Endothelial cell (in vitro differentiated cells): ENCODE results near the gene TMEM106A. TPM values are rescaled to one million over a fixed set of nuclear protein-coding genes. Genes with fewer than 3 reads are reported as not detected.
A peak's percentile ranks its signal among the peaks of the same experiment; 100 is the strongest.

Source experiments
- DNase-seq: peaks from one replicate; pipeline ENCODE4 v3.0.0; 2021; ENCODE audit warnings: low spot score
- H3K27ac Mint-ChIP-seq: one replicate; pipeline ENCODE4 v1.8.0; 2021; ENCODE audit warnings: mixed read lengths, inconsistent platforms; ENCODE audit not compliant: unreplicated experiment
- H3K27me3 Mint-ChIP-seq: one replicate; pipeline ENCODE4 v1.8.0; 2021; ENCODE audit warnings: mild to moderate bottlenecking, moderate library complexity, mixed read lengths, inconsistent platforms; ENCODE audit not compliant: unreplicated experiment
- H3K36me3 Mint-ChIP-seq: one replicate; pipeline ENCODE4 v1.8.0; 2021; ENCODE audit warnings: mild to moderate bottlenecking, low read depth, mixed read lengths, inconsistent platforms; ENCODE audit not compliant: unreplicated experiment
- H3K4me1 Mint-ChIP-seq: one replicate; pipeline ENCODE4 v1.8.0; 2021; ENCODE audit warnings: mild to moderate bottlenecking, mixed read lengths, inconsistent platforms; ENCODE audit not compliant: unreplicated experiment
- H3K4me3 Mint-ChIP-seq: one replicate; pipeline ENCODE4 v1.8.0; 2021; ENCODE audit warnings: mild to moderate bottlenecking, mixed read lengths, inconsistent platforms; ENCODE audit not compliant: unreplicated experiment
- H3K9me3 Mint-ChIP-seq: one replicate; pipeline ENCODE4 v1.8.0; 2021; ENCODE audit warnings: mixed read lengths, inconsistent platforms; ENCODE audit not compliant: unreplicated experiment
- total RNA-seq: library from RNA; stranded (reverse); fragmentation: NEBNext Ultra II Directional; extraction: Animal tissue kit (Norgen Biotek cat#: 25700); gene quantifications from one replicate; pipeline ENCODE4 v1.2.1, GENCODE V29; 2021; ENCODE audit not compliant: unreplicated experiment
- TF ChIP-seq, protein P1 (sequence below): fragments of 200-600 bp; sonication (generic); IDR thresholded peaks from one replicate; pipeline ENCODE4 v1.5.0; 2021; ENCODE audit warnings: antibody characterized with exemption; ENCODE audit not compliant: unreplicated experiment

Gene TMEM106A
- total RNA-seq, 1 donor from 2014 or later = 14.4 TPM

- Mint-ChIP-seq H3K4me1 (peaks cover 37% of the 10 kb centered on the region), H3K36me3 (no peaks in the 10 kb centered on the region), H3K27ac (no peak within 1 kb of the TSS), H3K9me3 (no peaks in the 10 kb centered on the region), H3K4me3 (no peak within 1 kb of the TSS), H3K27me3 (peaks cover 3% of the 10 kb centered on the region)
- DNase-seq = peak; percentile 91
- TF ChIP-seq, protein P1, sequence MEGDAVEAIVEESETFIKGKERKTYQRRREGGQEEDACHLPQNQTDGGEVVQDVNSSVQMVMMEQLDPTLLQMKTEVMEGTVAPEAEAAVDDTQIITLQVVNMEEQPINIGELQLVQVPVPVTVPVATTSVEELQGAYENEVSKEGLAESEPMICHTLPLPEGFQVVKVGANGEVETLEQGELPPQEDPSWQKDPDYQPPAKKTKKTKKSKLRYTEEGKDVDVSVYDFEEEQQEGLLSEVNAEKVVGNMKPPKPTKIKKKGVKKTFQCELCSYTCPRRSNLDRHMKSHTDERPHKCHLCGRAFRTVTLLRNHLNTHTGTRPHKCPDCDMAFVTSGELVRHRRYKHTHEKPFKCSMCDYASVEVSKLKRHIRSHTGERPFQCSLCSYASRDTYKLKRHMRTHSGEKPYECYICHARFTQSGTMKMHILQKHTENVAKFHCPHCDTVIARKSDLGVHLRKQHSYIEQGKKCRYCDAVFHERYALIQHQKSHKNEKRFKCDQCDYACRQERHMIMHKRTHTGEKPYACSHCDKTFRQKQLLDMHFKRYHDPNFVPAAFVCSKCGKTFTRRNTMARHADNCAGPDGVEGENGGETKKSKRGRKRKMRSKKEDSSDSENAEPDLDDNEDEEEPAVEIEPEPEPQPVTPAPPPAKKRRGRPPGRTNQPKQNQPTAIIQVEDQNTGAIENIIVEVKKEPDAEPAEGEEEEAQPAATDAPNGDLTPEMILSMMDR = no peak
These were observed 40.7 kb upstream of the TMEM106A start, which contains the start of gene NBR1 for GRCh38 chr17:43170766-43171585. TSS of gene NBR1 (plus strand) at chr17:43171214. CDS start at chr17:43175800, 4,586 bp downstream.

DNA sequence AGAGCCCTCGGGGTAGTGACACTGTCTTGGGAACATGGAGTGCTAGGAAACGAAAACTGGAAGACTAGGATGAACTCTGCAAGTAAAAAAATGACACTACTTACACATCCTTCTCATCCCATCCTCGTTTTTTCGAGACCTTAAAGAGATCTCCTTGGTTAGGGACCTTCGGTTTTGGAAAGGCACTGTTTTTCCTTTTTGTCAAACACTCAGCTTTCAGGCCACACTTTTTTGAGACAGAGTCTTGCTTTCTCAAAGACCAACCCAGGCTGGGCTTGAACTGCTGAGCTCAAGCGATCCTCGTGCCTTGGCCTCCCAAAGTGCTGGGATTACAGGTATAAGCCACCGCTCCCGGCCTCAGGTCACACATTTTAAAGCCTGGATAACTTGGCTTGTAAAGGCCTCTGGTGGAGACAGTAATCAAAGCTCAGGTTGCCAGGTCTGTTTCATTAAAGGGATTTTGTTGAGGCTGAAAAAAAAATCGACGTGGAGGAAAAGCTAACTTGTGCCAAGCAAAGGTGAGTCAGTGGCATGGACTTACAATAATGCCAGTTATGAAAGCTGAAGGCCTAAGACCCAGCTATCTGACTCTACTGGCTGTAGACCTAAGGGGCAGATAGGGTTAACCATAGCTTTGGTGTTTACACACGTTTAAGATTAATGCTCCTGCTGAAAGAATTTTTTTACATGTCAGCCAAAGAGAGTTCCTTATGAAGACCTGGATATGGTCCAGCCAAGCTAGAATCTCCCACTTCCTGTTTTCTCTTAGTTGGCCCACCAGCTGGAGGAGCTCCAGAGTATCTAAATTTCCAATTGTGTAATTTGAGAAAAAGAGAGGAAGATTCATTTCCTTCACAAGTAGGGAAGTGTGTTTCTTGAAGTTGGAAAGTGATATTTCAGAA is 39.8 kb upstream of the TMEM106A start:
- H3K4me3 Mint-ChIP-seq = no peak overlapping the region
- peaks cover 39% of the 10 kb centered on the region for H3K4me1 Mint-ChIP-seq
- DNase-seq = peak; percentile 20
- H3K27ac Mint-ChIP-seq = no peak overlapping the region
- peaks cover 3% of the 10 kb centered on the region for H3K27me3 Mint-ChIP-seq
- H3K36me3 Mint-ChIP-seq = no peaks in the 10 kb centered on the region
- TF ChIP-seq, protein P1 = no peak
- no peaks in the 10 kb centered on the region for H3K9me3 Mint-ChIP-seq

DNA sequence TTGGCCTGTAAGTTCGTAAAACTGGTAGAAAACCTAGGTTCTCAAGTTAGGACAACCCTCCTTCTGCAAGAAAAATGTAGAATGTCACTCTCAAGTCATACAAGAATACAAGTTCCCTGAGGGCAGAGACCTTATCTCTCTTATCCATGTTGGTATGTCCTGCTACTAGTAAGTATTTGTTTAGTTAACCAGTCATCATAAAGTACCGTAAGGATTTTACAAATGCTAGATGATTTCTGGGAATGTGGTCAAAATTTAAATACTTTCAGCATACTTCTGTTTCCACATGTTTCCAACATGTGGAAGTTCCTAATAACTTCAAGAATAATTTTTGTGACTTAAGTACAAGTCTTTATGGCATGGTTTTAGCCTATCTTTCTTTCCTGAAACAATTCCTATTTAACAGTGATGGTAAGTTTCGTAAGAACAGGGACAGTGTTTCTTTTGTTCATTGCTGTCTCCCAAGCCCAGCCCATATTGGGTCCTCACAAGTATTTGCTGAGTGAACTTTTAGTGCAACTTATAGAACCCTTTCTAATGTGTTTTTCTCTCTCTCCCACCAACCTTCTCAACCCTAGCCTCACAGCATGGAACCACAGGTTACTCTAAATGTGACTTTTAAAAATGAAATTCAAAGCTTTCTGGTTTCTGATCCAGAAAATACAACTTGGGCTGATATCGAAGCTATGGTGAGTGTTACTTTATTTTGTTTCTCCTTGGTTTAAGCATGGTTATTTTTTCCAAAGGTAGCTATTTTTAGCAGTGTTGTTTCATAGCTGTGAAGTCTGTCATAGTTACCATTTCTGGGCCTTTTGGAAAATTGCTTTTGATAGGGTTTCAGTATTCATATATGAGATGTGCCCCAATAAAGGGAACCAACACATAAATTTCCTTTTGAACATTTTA is 36.2 kb upstream of the TMEM106A start:
- no peak for DNase-seq
- Mint-ChIP-seq H3K27ac (peak overlapping the region; percentile 34), H3K9me3 (no peaks in the 10 kb centered on the region), H3K4me1 (peaks cover 30% of the 10 kb centered on the region), H3K4me3 (no peak overlapping the region), H3K27me3 (no peaks in the 10 kb centered on the region), H3K36me3 (peaks cover 11% of the 10 kb centered on the region)
- TF ChIP-seq, protein P1 = no peak

DNA sequence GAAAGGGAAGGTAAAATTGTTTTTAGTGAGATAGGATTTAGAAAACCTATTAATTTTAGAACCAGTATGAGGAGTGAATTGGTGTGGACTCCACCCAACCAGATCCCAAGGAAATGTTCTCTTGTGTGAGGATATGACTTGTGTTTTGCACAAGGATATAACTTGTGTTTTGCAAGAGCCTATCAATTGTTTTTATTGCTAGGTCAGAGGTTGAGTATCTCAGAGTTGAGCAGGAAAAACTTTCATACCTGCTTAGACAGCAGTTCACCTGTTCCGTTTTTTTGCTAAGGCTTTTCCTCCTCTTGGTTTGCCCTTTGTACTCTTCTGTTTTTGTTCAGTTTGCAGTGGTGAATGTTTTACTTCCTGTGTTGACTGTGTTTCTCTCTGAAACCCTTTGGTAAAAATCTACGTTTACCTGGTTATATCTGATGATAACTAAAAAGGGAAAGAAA is 35.5 kb upstream of the TMEM106A start:
- TF ChIP-seq, protein P1 = no peak
- H3K4me3 Mint-ChIP-seq = no peak overlapping the region
- peaks cover 11% of the 10 kb centered on the region for H3K36me3 Mint-ChIP-seq
- H3K4me1 Mint-ChIP-seq = peaks cover 30% of the 10 kb centered on the region
- no peaks in the 10 kb centered on the region for H3K9me3 Mint-ChIP-seq
- H3K27me3 Mint-ChIP-seq = no peaks in the 10 kb centered on the region
- H3K27ac Mint-ChIP-seq = peak overlapping the region; percentile 84
- DNase-seq = no peak
